Testis (tissue), 3 donors: ENCODE measurements around the gene SLC29A4. TPM values are rescaled to one million over a fixed set of nuclear protein-coding genes. Genes with fewer than 3 reads are reported as not detected.
"Not testable (repeated sequence)": the region's sequence is repeated elsewhere in the genome, so short reads cannot be mapped to it uniquely, and the experiment has no call there.

Experiments used
- DNase-seq: peaks from one replicate; pipeline ENCODE4 v3.0.0-alpha.2; 2019
- H3K27ac ChIP-seq, 2 donors: fragments of 200-600 bp; sonication (generic); one replicate each; pipeline ENCODE4 v1.5.1; 2019
- H3K27me3 ChIP-seq: fragments of 200-600 bp; sonication (generic); one replicate; pipeline ENCODE4 v1.5.1; 2019
- H3K36me3 ChIP-seq: fragments of 200-600 bp; sonication (generic); one replicate; pipeline ENCODE4 v1.5.1; 2017; ENCODE audit warnings: low read depth; ENCODE audit errors: missing control alignments
- H3K4me1 ChIP-seq: fragments of 200-600 bp; sonication (generic); one replicate; pipeline ENCODE4 v1.5.1; 2019
- H3K4me3 ChIP-seq, 2 donors: fragments of 200-600 bp; sonication (generic); one replicate each; pipeline ENCODE4 v1.5.1; 2017 to 2019
- H3K9me3 ChIP-seq: fragments of 200-600 bp; sonication (generic); one replicate; pipeline ENCODE4 v1.5.1; 2017
- POLR2A ChIP-seq: fragments of 450-650 bp; IDR thresholded peaks from one replicate; pipeline ENCODE4 v1.6.1; 2017; ENCODE audit warnings: antibody characterized with exemption, mild to moderate bottlenecking, moderate library complexity
- WGBS, 2 donors: methylation state at CpG; one replicate each; pipeline ENCODE4 v1.1.5; 2018; 5-methylcytosine and 5-hydroxymethylcytosine counted together
- intact Hi-C: fragments of 100-400 bp; cut with DNase I; formaldehyde crosslinking; loops from one replicate; pipeline ENCODE4 v1.15.1; 2023; ENCODE audit warnings: low total_unique reads
- polyA plus RNA-seq: library from polyadenylated mRNA; stranded (reverse); fragments of 350-450 nt; fragmentation: Illumina TruSeq; extraction: RNeasy Lipid Tissue Mini Kit (QIAGEN cat#74804); gene quantifications from one replicate; pipeline ENCODE4 v1.2.3, GENCODE V29; 2014; ENCODE audit warnings: low read depth, low replicate concordance; ENCODE audit not compliant: insufficient read depth
- total RNA-seq, 2 donors: library from RNA; depleted of rRNA; stranded (reverse); fragments of >200 nt; gene quantifications; one replicate each; pipeline ENCODE4 v1.2.3, GENCODE V29; 2016
- TF ChIP-seq, protein P1 (sequence below), 3 experiments: fragments of 450-650 bp in 2 of 3; fragments of 200-600 bp in 1 of 3; sonication (generic) in 1 of 3; IDR thresholded peaks; one replicate each; pipeline ENCODE4 v1.5.1; 2016 to 2019; ENCODE audit warnings: antibody characterized with exemption in 3 of 3, mild to moderate bottlenecking in 2 of 3, moderate library complexity in 1 of 3

SLC29A4 gene
- total and polyA plus RNA-seq, 3 donors from 2014 or later, result 4.3 to 15.2 (median 7.6) TPM

DNA sequence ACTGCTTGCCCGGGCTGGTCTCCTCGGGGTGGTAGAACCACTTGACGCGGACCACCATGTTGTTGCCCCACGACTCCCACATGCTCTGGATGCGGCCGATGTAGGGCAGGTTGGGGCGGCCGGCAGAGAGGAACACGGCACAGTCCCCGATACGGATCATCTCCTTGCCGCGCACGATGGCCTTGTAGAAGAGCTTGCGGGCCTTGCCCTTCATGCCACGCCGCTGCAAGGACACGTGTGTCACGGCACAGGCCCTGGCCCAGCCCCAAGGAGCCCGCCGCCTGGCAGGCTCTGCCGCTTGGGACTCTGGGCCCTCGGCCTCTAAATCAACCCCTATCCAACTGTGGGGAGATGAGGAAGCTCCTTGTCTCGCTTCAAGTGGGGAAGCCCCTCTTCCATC lies 26.4 kb downstream of the SLC29A4 start:
- H3K27me3 ChIP-seq, result no peaks in the 10 kb centered on the region
- WGBS, 2 donors, result 93 to 96% methylated on average over 2 to 25 of the region's 25 CpGs
- intact Hi-C loops, result no loop called here
- no peak for DNase-seq
- H3K27ac ChIP-seq, result no peak overlapping the region
- H3K36me3 ChIP-seq, result no peaks in the 10 kb centered on the region
- TF ChIP-seq POLR2A, result no peak
- TF ChIP-seq, protein P1, sequence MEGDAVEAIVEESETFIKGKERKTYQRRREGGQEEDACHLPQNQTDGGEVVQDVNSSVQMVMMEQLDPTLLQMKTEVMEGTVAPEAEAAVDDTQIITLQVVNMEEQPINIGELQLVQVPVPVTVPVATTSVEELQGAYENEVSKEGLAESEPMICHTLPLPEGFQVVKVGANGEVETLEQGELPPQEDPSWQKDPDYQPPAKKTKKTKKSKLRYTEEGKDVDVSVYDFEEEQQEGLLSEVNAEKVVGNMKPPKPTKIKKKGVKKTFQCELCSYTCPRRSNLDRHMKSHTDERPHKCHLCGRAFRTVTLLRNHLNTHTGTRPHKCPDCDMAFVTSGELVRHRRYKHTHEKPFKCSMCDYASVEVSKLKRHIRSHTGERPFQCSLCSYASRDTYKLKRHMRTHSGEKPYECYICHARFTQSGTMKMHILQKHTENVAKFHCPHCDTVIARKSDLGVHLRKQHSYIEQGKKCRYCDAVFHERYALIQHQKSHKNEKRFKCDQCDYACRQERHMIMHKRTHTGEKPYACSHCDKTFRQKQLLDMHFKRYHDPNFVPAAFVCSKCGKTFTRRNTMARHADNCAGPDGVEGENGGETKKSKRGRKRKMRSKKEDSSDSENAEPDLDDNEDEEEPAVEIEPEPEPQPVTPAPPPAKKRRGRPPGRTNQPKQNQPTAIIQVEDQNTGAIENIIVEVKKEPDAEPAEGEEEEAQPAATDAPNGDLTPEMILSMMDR (IDR thresholded peaks at IDR 0.05), result no peak
- H3K9me3 ChIP-seq, result no peaks in the 10 kb centered on the region
- peaks cover 6% of the 10 kb centered on the region for H3K4me1 ChIP-seq
- no peak overlapping the region for H3K4me3 ChIP-seq

GRCh38 chr7:5310822-5311405 lies 28.2 kb downstream of the SLC29A4 start:
- Histone ChIP-seq H3K36me3 (no peaks in the 10 kb centered on the region), H3K9me3 (no peaks in the 10 kb centered on the region), H3K27ac (no peak overlapping the region), H3K4me1 (peaks cover 6% of the 10 kb centered on the region), H3K27me3 (no peaks in the 10 kb centered on the region), H3K4me3 (no peak overlapping the region)
- TF ChIP-seq, protein P1 (IDR thresholded peaks at IDR 0.05), result no peak
- no peak for TF ChIP-seq POLR2A
- no peak for DNase-seq
- intact Hi-C loops, result no loop called here
- WGBS, 2 donors, result 95% methylated on average over 14 to 16 of the region's 16 CpGs

DNA sequence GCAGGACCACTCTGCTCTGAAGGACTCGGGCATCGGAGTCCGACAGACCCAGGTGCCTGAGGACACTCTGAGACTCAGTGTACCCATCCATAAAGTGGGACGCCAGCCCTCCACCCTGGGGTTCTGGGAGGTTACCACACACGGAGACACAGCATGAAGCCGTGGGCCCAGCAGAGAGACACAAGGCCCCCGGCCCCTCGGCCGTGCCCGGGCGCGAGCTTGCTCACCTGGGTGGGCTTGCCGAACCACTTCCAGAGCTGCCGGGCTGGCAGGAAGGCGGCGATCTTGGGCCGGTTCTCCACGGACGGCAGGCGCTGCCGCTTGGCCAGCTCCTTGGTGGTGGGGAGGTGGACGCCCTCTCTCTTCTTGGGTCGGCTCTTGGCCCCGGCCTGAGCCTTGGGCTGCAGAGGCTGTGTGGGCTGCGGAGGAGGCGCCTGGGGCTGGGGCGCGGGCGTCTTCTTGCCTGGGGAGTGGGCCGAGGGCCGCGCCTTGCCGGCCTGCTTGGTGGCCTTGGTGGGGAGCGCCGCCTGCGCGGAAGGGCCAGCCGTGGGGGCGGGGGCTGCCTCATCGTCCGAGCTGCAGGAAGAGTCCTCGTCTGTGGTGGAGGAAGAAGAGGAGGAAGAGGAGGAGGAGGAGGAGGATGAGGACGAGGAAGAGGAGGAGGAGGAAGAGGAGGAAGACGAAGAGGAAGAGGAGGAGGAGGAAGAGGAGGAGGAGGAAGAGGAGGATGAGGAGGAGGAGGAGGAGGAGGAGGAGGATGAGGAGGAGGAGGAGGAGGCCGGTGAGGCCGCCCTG lies 29.7 kb downstream of the SLC29A4 start:
- H3K9me3 ChIP-seq, H3K27ac ChIP-seq, H3K4me3 ChIP-seq, H3K27me3 ChIP-seq, H3K4me1 ChIP-seq, H3K36me3 ChIP-seq, intact Hi-C loops: not testable (repeated sequence)
- 66 to 69% methylated on average over 23 to 28 of the region's 46 CpGs for WGBS, 2 donors
- DNase-seq, result peak; percentile 33

DNA sequence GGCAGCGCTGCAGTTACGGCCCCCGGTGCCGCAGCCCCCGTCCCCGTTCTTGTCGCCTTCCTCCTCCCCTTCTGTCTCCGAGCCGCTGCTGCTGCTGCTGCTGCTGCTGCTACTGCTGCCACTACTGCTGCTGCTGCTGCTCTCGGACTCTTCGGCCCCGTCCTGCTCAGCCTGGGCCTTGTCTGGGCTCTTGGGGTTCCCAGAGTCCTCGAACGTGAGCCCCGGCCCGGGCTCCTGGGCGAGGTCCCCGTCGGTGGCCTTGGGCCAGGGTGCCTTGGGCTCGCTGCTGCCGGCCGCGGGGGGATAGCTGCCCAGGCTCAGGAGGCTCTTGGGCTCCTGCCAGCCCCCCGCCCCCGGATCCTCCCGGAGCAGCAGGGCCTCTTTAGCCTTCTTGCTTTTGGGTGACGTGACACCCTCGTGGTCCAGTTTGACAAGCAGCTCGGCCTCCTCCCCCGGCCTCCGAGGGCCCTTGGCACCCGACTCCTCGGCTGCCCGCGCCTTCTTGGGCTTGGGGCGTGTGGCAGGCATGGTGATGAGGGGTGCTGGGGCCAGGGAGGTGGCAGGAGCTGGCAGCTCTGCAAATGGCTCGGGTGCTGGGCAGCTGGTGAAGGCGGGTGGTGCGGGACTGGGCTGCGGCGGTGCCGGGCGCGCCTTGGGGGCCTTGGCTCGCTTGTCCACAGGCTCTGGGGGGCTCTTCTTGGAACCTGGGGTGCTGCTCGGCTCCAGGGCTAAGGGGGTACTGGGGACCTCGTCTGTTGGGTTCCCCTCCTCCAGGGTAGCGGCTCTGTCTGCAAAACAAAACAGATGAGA lies 30.5 kb downstream of the SLC29A4 start:
- peak overlapping the region in 1 of 2 donors; percentile 50 for H3K27ac ChIP-seq
- H3K9me3 ChIP-seq, H3K4me1 ChIP-seq, H3K4me3 ChIP-seq, H3K36me3 ChIP-seq, intact Hi-C loops, H3K27me3 ChIP-seq: not testable (repeated sequence)
- 60 to 82% methylated on average over 23 to 37 of the region's 48 CpGs for WGBS, 2 donors
- DNase-seq, result peak; percentile 79

GRCh38 chr7:5314864-5315263 lies 32.1 kb downstream of the SLC29A4 start:
- no peak for TF ChIP-seq POLR2A
- TF ChIP-seq, protein P1 (IDR thresholded peaks at IDR 0.05), result no peak
- H3K27ac ChIP-seq, result no peak overlapping the region
- H3K4me1 ChIP-seq, result peaks cover 6% of the 10 kb centered on the region
- H3K9me3 ChIP-seq, result no peaks in the 10 kb centered on the region
- 85 to 95% methylated on average over 4 to 18 of the region's 19 CpGs for WGBS, 2 donors
- H3K27me3 ChIP-seq, result no peaks in the 10 kb centered on the region
- no peaks in the 10 kb centered on the region for H3K36me3 ChIP-seq
- intact Hi-C loops, result no loop called here
- no peak for DNase-seq
- no peak overlapping the region for H3K4me3 ChIP-seq
